HG02852 (cell line): Measurements from ENCODE around the gene MSMP.

Source experiments
- ATAC-seq: cut with Tn5 transposase; IDR thresholded peaks from one replicate; pipeline ENCODE4 v1.9.1; 2021; ENCODE audit warnings: mild to moderate bottlenecking, moderate library complexity; ENCODE audit not compliant: unreplicated experiment

The MSMP gene

GRCh38 chr9:35771943-35772342, 17.9 kb upstream of the MSMP start:
- ATAC-seq: no peak

- ATAC-seq: no peak
These were observed 17.5 kb upstream of the MSMP start for GRCh38 chr9:35771534-35771933.

GRCh38 chr9:35771075-35771433, 17.0 kb upstream of the MSMP start:
- no peak for ATAC-seq

GRCh38 chr9:35769763-35770162, 15.7 kb upstream of the MSMP start:
- ATAC-seq: no peak

GRCh38 chr9:35767458-35767857, 13.4 kb upstream of the MSMP start:
- no peak for ATAC-seq

GRCh38 chr9:35766997-35767396, 12.9 kb upstream of the MSMP start:
- ATAC-seq: no peak

- no peak for ATAC-seq
These were observed 9.7 kb upstream of the MSMP start for GRCh38 chr9:35763803-35764202.

GRCh38 chr9:35763181-35763580, 9.1 kb upstream of the MSMP start:
- ATAC-seq: no peak

- no peak for ATAC-seq
These were observed 6.6 kb upstream of the MSMP start for GRCh38 chr9:35760651-35761050.

- no peak for ATAC-seq
These were observed 5.7 kb upstream of the MSMP start for GRCh38 chr9:35759795-35760194.

- no peak for ATAC-seq
These were observed 4.5 kb upstream of the MSMP start for GRCh38 chr9:35758475-35759050.

- ATAC-seq: no peak
These were observed 3.8 kb upstream of the MSMP start for GRCh38 chr9:35757892-35758275.

- ATAC-seq: peak; percentile 50
These were observed 3.3 kb upstream of the MSMP start for GRCh38 chr9:35757226-35757891.

GRCh38 chr9:35756275-35757225, 2.5 kb upstream of the MSMP start:
- peak; percentile 61 for ATAC-seq

- ATAC-seq: no peak
These were observed 995 bp upstream of the MSMP start for GRCh38 chr9:35755071-35755470.

- no peak for ATAC-seq
These were observed 610 bp downstream of the MSMP start for GRCh38 chr9:35753466-35753865.

- no peak for ATAC-seq
These were observed 3.9 kb downstream of the MSMP start for GRCh38 chr9:35750256-35750531.

GRCh38 chr9:35749515-35750255, 4.4 kb downstream of the MSMP start:
- peak; percentile 30 for ATAC-seq

- ATAC-seq: peak; percentile 80
These were observed 5.1 kb downstream of the MSMP start, which contains the start of the genes GBA2 and RGP1 for GRCh38 chr9:35748858-35749514. Gene GBA2 (minus strand): TSS chr9:35749228. CDS start chr9:35748704, 524 bp downstream. Gene RGP1 (plus strand): TSS chr9:35749287. CDS start chr9:35749756, 469 bp downstream.

GRCh38 chr9:35748242-35748857, 5.7 kb downstream of the MSMP start:
- no peak for ATAC-seq
